Choroid plexus epithelial cell (primary cell): ENCODE measurements around the gene SLC22A23.

ENCODE experiments used
- DNase-seq: peaks from one replicate; pipeline ENCODE4 v3.0.0-alpha.2; 2010; ENCODE audit warnings: low read depth
- H3K4me3 ChIP-seq: 2 replicates; pipeline ENCODE4 v1.5.1; 2011; ENCODE audit warnings: low read depth, mild to moderate bottlenecking, control low read depth, low read length, moderate library complexity
- CTCF ChIP-seq: conservative IDR thresholded peaks from 2 replicates; pipeline ENCODE4 v1.5.1; 2011; ENCODE audit warnings: low read depth, mild to moderate bottlenecking, control low read depth, inconsistent platforms, low read length, moderate library complexity

The SLC22A23 gene

GRCh38 chr6:3372912-3373554 lies 83.8 kb downstream of the SLC22A23 start:
- no peak for TF ChIP-seq CTCF
- no peak for DNase-seq
- H3K4me3 ChIP-seq, result no peak overlapping the region

GRCh38 chr6:3372184-3372846 lies 84.5 kb downstream of the SLC22A23 start:
- DNase-seq, result no peak
- TF ChIP-seq CTCF, result peak; percentile 41

GRCh38 chr6:3371222-3371949 lies 85.5 kb downstream of the SLC22A23 start:
- TF ChIP-seq CTCF, result no peak
- no peak for DNase-seq
- H3K4me3 ChIP-seq, result no peak overlapping the region

More at GRCh38 chr6:3372184-3372846, 84.5 kb downstream of the SLC22A23 start:
- H3K4me3 ChIP-seq, result no peak overlapping the region

DNA sequence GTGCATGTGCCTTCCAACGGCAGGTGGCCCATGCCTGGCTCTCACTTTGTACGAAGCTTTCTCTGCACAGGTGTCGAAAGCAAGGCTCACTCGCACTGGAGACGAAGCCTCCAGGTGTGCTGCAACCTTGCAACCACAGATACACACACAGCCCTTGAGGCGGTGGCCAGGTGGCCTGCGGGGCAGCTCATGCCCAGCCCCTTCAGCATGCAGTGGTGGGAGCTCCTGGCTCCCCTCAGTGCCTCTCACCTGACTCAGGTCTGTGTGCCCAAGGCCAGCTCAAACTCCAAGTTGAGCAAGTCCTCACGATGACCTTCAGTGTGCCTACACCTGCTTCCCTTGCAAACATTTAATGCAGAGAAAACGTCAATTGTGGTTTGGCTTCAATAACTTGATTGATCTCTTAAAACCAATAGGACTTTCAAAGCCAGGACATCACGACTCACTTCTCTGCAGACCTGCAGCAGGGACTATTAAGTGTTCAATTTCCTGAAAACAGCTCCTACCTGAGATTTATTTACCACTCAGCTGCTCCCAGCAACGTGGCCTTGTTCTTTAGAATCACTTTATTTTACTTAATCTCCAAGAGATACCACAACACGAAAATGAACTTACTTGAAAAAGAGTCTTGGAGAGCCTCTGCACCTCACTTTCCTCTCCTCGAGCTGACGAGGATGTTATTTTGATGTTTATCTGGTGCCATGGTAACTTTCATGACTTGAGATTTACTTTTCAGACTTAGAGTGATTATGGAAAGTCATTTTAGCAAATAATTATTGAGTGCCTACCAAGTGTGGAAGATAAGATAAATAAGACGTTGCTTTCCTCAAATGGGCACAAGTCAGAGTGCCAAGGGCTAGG lies 86.3 kb downstream of the SLC22A23 start:
- TF ChIP-seq CTCF, result no peak
- H3K4me3 ChIP-seq, result no peak overlapping the region
- no peak for DNase-seq

- TF ChIP-seq CTCF, result no peak
- DNase-seq, result no peak
- no peak overlapping the region for H3K4me3 ChIP-seq
Measured at GRCh38 chr6:3369985-3370360, 86.9 kb downstream of the SLC22A23 start.

- H3K4me3 ChIP-seq, result no peak overlapping the region
- DNase-seq, result no peak
Measured at GRCh38 chr6:3368685-3369084, 88.2 kb downstream of the SLC22A23 start.

More at GRCh38 chr6:3368685-3369084, 88.2 kb downstream of the SLC22A23 start:
- TF ChIP-seq CTCF, result no peak
